ENCODE data around the gene ECHS1.

Gene ECHS1

GRCh38 chr10:133341983-133342382 is 31.2 kb downstream of the ECHS1 start:
- no peak for DNase-seq (ENCODE audit: low read depth)

DNA sequence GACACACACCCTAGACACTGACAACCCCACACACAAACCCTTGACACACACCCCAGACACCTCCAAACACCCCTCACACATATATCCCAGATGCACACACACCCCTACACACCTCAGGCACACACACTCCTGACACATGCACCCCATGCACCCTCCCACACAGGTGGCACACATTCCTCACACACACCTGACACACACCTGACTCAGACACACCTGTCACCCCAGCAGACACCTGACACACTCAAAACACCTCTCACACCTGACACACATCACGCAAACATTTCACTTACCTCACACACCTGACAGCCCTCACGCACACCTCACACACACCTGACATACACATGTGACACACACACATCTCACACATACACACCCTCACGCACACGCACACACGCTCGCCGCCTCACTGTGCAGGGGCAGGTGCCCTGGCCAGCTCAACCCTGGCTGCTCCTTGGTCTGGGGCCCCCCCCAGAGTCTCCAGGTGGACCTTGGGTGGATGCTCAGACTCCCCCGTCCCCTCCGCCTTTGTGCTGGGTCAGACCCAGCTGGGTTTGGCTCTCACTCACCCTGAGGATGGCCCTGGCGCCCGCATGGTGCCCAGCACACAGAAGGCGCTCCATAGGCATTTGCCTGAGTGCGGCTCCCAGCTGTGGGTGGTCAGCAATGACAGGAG is 33.3 kb downstream of the ECHS1 start:
- no peak for DNase-seq (ENCODE audit: low read depth)

- no peak for DNase-seq (ENCODE audit: low read depth)
These were observed 34.8 kb downstream of the ECHS1 start for GRCh38 chr10:133338080-133339071.

- no peak for DNase-seq (ENCODE audit: low read depth)
These were observed 35.8 kb downstream of the ECHS1 start for GRCh38 chr10:133337370-133337725.

DNA sequence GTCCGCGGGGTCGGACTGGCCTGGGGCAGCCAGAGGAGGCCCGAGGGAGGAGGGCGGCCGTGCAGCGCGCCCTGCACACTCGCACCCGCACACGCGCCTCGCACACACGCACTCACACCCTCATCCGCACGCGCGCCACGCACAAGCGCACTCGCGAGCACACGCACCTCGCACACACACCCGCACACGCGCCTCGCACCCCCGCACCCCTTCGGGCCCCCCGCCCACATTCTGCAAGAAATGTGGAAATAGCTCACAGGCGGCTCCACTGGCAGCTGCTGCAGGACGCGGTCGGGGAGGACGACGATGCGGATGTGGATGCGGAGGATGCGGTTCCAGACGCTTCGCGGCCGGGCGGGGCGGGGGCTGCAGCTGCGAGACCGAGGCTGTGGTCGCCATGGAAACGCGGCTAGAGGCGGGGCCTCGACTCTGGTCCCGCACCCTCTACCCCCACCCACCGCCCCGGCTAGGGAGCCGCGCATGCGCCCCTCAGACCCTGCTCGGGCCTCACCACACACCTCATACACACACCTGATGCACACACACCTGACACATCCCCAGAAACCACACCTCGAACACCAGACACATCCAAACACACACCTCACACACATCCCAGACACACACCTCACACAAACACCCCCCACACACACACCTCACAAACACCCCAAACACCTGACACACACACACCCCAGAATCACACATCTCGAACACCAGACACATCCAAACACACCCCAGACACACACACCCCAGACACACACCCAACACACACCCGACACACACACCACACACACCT is 36.4 kb downstream of the ECHS1 start, which contains the start of gene CALY:
CALY (minus strand) TSS at position 320 of the 793 bp plus-strand sequence. CDS start 7,907 bp downstream, outside the sequence.
- DNase-seq (ENCODE audit: low read depth), result no peak

GRCh38 chr10:133336118-133336576 is 37.0 kb downstream of the ECHS1 start:
- no peak for DNase-seq (ENCODE audit: low read depth)

- DNase-seq (ENCODE audit: low read depth), result peak; percentile 66
These were observed 37.7 kb downstream of the ECHS1 start for GRCh38 chr10:133335246-133336117.

DNA sequence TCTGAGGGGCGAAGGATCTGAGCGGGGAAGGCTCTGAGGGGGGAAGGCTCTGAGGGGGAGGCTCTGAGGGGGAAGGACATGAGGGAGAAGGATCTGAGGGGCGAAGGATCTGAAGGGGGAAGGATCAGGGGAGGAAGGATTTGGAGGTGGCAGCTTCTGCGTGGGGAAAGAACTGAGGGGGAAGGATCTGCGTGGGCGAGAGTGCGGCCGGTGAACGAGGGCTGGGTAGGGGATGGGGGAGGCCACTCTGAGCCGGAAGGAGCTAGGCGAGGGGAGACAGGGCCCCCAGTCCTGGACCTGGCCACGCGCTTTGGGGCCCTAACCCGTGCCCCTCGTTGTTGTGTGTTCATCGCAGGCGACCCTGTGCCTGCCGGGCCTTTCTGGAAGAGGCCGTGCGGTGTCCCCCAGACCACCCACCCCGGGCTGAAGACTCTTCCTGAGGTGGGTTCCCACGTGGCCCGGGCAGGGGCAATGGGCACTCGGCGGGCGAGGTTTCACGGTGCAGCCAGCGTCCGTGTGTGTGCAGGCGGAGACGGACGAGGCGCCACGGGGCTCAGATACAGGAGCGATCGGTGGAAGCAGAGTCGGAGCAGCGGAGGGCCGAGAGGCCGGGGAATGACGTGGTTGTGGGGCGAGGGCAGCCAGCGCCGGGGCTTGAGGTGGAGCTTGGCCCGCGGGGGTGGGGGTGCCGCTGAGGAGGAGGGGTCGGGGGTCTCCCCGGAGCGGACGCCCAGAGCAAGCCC is 38.5 kb downstream of the ECHS1 start:
- no peak for DNase-seq (ENCODE audit: low read depth)

DNA sequence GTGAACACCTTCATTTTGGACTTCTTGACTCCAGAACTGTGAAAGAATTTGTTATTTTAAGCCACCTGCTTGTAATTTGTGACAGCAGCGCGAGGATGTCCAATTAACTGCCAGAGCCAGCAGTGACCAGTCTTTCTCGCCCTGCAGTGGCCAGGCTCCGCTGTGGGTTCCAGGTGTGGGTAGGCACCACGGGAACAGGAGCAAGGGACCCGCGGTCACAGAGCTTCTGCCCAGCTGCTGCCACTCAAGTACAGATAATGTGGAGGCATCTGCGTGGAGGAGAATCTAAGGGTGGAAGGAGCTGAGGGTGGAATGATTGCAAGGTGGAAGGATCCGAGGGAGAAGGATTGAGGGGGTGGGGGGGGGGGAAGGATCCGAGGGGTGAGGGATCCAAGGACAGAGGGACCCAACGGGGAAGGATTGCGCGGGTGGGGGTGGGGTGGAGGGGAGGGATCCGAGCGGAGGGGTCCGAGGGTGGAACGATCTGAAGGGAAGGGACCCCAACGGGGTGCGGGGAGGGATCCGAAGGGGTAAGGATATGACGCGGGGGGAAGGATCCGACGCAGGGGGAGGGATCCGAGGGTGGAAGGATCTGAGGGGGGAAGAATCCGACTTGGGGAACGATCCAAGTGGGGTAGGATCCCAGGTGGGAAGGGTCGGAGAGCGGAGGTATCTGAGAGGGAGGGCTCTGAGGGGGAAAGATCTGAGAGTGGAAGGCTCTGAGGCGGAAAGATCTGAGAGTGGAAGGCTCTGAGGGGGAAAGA is 40.0 kb downstream of the ECHS1 start:
- no peak for DNase-seq (ENCODE audit: low read depth)

GRCh38 chr10:133329491-133330202 is 43.5 kb downstream of the ECHS1 start:
- peak; percentile 79 for DNase-seq (ENCODE audit: low read depth)

DNA sequence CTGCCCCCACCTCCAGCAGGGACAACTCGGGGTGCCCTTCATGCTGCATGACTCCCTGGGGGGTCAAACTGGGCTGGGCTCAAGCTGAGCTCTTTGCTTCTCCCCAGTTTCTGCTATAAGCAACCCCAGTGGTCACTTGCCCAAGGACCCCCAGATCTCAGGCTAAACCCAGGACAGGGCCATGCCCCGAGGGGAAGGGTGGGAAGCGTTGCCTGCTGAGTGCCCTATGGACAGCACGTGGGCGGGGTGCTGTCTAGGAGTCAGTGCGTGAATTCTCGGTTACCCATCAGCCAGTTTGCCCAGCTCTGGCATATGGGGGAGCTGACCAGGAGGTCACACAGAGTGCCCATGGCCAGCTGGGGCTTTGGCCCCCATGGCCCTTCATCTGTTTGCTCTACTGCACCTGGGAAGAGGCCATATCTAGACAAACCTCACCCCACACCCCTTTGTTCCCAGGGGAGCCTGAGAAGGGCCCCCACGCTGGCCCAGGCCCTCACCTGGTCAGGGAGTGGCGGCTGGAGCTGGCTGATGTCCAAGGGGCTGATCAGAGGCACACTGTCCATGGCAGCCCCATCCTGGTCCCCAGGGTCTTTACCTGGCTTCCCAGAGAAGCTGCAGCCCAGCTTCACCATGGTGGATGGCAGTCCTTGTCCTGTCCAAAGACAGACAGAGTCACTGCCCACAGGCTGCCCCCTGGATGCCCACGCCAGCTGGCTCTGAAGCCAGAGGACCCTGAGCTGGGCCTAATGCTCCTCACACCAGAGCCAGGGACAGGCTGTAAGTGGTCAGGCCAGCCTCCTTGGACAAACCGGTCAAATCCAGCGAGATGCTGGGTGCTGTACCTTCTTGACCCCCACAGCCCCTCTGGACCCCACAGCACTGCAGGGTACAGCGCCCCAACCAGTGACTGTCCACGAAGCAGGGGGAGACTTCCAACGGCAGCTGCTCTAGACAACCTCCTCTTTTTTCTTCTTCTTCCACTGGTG is 44.5 kb downstream of the ECHS1 start:
- DNase-seq (ENCODE audit: low read depth), result no peak

DNA sequence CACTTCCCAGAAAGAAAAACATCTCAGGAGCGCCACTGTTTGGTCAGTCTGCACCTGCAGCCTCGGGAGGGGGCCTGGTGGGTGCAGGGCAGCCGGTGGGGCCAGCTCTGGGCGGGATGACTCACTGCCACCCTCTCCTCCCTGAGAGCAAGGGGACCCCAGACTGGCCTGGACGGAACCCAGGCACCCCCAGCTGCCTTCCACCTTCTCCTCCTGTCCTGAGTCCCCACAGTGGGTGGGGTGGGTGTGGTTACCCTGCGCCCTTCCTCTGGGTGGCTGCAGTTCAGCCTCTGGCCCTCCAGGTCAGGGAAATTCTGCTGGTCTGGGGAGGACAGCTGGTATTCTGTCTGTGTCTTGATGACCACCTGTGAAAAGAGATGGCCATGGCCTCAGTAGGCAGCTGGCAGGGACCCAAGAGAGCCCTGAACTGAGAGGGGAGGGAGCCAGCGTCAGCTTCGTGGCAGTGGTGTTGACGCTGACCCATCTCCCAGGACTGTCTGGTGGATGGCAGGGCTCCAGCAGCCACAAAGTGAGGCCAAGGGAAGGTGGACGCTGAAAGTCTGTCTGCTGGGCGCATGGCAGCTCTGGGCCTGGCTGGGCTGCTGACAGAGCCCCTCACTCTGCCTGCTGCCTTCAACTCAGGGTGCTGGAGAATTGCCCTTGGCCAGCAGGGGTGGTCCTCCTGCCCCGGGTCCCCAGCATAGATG is 45.4 kb downstream of the ECHS1 start:
- no peak for DNase-seq (ENCODE audit: low read depth)

DNA sequence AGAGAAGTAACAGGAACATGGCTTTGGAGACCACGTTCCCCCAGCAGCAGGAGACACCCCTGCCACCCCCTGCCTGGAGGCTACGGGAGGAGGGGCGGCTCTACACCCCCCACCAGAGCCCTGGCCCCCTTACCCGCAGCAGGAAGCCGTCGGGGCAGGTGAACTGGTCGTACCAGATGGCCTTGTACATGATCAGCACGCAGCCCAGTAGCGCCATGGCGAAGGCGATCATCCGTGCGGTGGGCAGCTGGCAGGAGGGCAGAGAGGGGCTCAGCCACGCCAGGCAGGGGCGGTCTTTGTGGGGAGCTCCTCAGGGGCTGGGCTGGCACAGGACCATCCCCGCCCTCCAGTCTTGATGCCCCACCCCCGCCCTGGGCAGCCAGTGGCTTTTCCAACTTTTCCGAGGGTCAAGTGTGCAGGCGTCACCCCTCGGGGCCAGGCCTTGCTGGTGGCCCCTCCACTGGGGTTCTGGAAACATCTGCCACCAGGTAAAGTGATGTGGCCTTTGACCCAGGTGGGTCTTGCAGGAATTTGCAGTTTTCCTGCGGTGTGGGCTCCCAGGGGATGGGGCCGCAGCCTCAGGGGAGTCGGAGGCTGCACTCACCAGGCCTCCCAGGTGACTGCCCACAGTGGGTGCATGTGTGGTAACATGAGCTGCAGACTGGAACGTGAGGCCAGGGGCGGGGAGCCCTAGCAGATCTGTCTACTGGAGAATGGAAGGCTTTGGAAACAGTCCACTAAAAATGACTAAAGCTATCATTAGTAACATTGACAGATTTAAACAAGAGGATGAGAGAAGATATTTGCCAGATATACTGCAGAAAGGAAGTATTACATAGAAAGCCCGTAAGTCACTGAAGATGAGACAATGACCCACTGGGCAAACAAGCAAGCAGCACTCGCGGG is 46.2 kb downstream of the ECHS1 start:
- no peak for DNase-seq (ENCODE audit: low read depth)

GRCh38 chr10:133326223-133326551 is 47.0 kb downstream of the ECHS1 start:
- DNase-seq (ENCODE audit: low read depth), result no peak

DNA sequence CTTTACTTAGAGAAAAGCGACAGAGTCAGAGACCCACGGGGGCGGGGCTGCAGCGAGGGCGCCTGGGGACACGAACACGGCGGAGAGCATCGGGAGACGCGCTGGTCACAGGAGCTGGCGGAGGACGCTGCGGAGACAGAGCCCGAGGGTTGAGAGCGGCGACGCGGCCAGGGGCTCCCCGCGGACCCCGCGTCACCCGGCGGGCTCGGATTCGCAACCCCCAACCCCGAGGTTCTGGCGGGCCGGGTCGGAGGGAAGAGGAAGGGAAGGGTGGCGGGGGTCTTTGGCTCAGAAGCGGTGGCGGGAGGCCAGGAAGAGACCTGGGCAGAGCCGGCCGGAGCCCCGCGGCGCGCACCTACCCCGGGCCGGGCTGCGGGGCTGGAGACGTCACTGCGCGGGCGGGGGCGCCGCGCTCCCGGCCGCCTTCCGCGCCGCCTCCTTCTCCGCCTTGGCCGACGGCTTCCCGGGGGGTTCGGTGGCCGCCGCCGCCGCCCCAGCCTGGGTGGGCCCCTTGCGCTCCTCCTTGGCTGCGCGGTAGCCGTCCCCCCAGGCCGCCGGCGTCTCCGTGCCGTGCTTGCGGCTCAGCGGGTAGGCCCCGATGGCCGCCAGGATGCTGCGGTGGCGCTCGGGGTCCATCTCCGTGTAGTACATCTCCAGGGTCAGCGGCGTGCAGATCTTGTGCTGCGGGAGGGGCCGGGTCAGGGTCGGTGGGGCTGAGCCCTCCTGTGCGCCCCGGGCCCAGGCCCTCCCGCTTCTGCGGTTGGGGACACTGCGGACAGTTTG is 47.5 kb downstream of the ECHS1 start:
- no peak for DNase-seq (ENCODE audit: low read depth)

Data from activated T-cell treated with anti-CD3 and anti-CD28 coated beads for 24 hours (primary cell).